GM19395 (cell line): ENCODE data around the gene FRMD4A.
"Not testable (repeated sequence)": the region's sequence is repeated elsewhere in the genome, so short reads cannot be mapped to it uniquely, and the experiment has no call there.

Source experiments
- ATAC-seq: cut with Tn5 transposase; IDR thresholded peaks from one replicate; pipeline ENCODE4 v1.9.1; 2021; ENCODE audit warnings: mild to moderate bottlenecking, moderate library complexity; ENCODE audit not compliant: unreplicated experiment

FRMD4A gene

GRCh38 chr10:13716081-13717071 lies 614.3 kb downstream of the FRMD4A start:
- no peak for ATAC-seq

DNA sequence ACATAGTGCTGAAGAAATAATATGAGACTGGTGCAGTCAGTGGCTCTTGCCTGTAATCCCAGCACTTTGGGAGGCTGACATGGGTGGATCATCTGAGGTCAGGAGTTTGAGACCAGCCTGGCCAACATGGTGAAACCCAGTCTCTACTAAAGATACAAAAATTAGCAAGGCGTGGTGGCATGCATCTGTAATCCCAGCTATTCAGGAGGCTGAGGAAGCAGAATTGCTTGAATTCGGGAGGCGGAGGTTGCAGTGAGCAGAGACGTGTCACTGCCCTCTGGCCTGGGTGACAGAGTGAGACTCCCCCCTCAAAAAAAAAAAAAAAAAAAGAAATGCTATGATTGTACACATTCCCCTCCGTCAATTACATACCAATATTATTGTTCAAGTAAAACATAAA lies 615.1 kb downstream of the FRMD4A start:
- ATAC-seq: not testable (repeated sequence)

- ATAC-seq: no peak
Observed at GRCh38 chr10:13715100-13715499, 615.6 kb downstream of the FRMD4A start.

DNA sequence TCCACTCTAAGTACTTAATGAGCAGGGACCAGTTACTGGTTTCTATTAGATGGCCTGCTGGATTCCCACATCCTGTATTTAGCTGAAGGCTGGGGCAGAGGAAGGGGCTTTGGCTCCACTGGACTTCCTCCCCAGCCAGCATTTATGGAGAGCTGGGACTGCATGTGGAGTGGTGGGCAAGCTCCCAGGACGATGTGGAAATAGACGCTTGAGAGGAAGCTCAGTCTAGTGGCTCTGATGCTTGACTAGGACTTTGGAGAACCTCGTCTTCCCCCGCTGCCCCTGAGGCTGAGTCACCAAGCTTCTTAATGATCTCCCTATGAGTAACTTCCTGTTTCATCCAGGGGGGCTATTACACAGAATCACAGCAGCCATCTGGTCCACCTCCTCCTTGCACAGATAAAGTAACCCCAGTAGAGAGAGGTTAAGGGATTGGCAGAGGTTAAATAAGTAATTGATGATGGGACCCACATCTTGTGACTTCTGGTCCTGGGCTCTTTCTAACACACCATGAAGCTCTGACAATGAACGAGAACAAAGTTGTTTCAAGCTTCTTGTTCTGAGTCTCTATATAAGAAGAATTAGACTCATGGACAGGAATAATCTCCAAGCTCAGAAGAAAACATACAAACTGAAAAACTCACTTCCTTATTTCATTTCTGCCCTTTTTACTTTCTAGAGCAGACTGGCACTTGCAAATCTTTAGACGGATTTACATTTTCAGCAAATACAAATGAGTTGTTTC lies 617.7 kb downstream of the FRMD4A start:
- ATAC-seq: peak; percentile 89

DNA sequence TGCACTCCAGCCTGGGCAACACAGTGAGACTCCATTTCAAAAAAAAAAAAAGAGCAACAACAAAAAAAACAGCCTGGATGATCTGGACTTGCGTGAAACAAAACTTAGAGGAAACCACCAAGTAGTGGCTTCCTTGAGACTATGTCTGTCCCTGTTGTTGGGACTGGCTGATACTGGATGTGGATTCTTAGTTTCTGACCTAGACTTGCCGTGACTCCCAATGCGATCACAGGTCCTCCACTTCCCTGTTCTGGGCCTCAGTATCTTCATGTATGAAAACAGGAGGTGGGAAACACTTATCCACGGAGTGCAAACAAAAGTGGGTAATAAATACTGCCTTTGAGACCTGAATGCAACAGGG lies 618.3 kb downstream of the FRMD4A start:
- no peak for ATAC-seq

GRCh38 chr10:13711291-13711690 lies 619.4 kb downstream of the FRMD4A start:
- no peak for ATAC-seq

- ATAC-seq: no peak
Observed at GRCh38 chr10:13709931-13710650, 620.6 kb downstream of the FRMD4A start.

DNA sequence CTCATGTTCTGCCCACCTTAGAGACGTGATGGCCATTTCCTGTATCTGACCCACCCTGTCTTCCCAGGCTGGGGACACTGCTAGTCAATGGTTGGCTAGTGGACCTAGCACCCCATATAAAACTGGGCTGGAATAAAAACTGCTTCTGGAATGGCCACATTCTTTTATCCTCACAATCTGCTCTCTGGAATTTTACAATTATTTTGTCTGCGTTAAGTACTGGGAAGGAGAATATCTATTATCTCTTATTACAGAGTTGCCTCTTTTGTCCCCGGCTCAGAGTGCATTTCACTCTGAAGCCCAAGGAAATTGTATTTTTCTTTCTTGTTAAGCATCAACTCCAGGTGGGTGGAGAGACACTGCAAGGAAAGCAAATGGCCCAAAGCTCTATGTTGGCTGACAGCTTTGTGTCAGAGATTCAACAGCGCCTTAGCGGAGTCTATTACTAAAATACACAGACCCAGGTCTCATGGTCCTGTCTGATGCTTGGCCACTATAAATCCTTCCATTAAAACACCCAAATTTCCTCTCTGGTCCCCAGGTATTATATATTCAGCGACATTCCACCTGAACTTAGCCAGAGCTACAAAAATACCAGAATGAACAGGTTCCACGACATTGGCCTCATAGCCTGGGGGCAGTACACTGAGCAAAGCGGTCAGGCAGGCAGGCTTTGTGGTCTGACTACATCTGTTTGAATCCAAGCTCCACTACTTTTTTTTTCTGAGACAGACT lies 622.3 kb downstream of the FRMD4A start:
- ATAC-seq: no peak

GRCh38 chr10:13707156-13707881 lies 623.4 kb downstream of the FRMD4A start:
- no peak for ATAC-seq

DNA sequence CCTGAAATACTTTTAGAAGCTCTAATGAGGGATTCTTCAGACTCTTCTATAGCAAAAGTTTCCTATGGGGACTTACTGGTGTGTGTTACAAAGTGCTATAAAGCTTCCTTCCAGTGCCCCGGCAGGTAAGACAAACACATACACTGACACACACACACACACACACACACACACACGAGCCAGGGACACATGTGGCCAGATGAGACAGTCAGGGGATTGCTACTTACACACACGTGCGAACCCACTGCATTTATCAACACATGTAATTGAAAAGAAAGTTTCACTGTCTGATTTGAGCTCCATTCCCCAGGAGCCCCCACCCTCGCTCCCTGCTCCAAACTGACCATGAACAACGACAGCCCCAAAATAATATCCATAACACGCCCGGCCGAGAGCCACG lies 624.1 kb downstream of the FRMD4A start:
- ATAC-seq: no peak

- ATAC-seq: no peak
Observed at GRCh38 chr10:13706175-13706574, 624.5 kb downstream of the FRMD4A start.

DNA sequence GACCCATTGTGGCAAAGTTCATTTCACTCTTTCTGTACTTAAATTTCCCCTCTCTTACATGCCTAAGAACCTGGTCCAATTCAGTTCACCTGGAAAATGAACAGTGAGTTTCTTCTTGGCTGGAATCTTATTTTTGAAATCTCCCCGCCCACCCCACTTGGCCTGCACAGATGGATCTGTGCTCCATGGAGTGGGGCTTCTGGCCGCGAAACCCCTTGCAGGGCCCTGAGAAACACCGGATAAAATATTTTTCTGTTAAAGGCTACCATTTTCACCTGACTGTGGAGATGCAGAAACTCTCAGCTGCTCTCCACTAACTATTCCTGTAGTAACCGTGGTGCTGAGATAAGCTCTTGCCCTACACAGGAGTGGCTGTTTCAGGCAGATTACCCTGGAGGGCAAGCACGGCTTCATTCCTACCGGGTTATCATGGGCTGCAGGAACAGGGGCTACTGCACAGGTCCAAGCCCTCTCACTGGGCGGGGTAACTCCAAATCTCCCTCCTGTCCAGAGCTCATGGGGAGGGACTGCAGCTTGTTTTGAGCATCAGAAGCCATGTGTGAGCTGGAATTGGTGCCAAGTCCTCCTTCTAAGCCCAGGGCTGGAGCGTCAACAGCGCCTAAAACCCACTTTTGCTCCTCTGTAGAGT lies 625.1 kb downstream of the FRMD4A start:
- ATAC-seq: no peak

DNA sequence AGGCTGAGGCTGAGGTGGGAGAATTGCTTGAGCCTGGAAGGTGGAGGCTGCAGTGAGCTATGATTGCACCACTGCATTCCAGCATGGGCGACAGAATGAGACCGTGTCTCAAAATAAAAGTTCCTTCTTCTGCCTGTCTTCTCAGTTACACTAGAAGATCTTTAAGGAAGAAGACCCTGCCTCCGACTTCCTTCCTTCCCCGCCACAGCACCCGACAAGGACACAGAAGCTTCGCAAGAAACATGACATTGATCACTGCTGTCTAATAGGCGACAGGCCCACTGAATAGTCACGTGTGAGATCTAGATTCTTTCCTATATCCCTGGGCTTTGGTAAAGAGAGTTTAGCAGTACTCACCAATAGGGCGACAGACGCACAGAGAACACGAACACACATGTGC lies 625.8 kb downstream of the FRMD4A start:
- ATAC-seq: no peak

GRCh38 chr10:13703997-13704536 lies 626.7 kb downstream of the FRMD4A start:
- ATAC-seq: no peak

DNA sequence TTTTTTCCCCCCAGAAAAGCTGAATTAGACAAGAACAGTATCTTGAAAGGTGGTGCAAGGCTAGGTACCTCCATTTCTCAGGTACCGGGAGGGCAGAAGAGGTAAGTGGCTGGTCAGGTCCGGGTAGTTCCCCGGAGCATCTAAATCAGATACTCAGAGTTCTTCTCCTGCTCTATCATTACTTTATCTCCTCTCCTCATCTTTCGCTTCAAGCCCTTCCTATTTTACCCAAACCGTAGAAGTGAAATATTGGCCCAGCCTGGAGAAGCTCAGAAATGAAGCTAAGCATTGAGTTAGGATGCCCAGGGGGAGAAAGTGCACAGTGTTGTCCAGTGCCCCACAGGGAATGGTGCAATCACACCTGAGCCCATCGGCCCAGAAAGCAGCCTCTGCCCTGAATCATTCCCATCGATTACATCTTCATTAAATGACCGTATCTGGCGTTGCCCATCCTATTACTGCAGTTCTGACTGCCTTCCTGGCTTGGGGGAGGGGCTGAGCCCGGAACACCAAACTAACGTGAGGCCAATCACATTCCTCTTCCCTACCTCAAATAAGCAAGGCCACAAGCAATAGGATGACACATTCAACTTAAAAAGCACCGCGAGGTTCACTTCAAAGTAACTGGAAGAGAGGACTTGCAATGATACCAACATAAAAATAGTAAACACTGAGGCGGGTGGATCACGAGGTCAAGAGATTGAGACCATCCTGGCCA lies 627.5 kb downstream of the FRMD4A start:
- no peak for ATAC-seq

GRCh38 chr10:13701157-13701919 lies 629.4 kb downstream of the FRMD4A start:
- no peak for ATAC-seq

GRCh38 chr10:13700473-13701144 lies 630.1 kb downstream of the FRMD4A start:
- no peak for ATAC-seq
